HG03521 (cell line): Measurements from ENCODE around the gene PTPN22.

Experiments used
- ATAC-seq: cut with Tn5 transposase; IDR thresholded peaks from one replicate; pipeline ENCODE4 v1.9.1; 2021; ENCODE audit warnings: mild to moderate bottlenecking, moderate library complexity; ENCODE audit not compliant: unreplicated experiment

Gene PTPN22

DNA sequence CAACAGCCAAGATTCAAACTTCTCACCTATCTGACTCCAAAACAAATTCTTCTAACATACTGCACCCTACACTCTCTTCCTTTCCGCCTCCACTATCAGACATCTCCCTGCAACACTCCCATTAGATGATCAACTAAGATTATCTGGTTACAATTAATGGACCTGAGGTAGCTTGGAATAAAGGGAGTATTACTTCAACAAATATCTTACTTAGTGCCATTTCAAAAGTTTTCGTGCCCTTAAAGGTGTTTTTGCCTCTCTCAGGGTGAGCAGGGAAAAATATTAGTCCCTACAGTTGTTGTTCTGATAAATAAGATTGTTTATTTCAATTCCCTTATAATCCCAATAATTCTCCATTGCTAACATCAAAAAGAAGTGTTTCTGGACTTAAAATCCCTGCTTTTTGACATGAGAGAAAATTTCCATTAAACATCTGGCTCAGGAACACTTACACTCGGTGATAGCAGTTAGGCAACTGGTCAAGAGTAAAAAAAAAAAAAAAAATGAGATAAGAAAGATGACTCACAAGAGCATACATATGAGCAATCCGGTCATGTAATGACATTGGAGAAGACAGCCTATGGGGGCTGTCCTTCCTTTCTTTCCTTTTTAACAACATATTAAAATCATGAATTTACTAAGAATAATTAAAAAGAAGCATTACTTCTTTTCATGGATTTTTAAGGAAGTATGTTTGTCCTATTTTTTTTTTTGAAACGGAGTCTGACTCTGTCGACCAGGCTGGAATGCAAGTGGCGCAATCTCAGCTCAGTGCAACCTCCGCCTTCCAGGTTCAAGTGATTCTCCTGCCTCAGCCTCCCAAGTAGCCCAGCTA, 66.9 kb downstream of the PTPN22 start:
- no peak for ATAC-seq

DNA sequence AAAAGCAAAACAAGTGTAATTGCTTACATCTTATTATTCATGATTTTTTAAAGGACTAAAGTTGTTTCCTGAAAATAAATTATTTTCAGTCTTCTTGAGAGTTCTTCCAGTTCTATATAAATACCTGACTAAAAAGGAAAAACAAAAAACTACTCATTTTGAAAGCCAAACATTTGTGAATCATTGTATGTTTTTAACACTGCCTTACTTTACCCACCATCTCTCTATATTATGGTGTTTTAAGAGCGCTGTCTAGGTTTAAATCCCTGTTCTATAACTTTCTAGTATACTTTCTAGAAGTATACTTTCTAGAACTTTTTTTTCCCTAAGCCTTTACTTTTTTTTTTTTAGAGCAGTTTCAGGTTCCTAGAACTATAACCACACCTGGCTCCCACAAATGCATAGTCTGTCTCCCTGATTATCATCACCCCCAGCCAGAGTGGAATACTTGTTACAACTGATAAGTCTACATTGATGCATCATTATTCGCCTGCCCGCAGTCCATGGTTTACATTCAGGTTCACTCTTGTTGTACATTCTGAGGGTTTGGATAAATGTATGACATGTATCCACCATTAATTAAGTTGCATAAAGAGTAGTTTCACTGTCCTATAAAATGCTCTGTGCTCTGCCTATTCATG, 69.0 kb downstream of the PTPN22 start:
- no peak for ATAC-seq

DNA sequence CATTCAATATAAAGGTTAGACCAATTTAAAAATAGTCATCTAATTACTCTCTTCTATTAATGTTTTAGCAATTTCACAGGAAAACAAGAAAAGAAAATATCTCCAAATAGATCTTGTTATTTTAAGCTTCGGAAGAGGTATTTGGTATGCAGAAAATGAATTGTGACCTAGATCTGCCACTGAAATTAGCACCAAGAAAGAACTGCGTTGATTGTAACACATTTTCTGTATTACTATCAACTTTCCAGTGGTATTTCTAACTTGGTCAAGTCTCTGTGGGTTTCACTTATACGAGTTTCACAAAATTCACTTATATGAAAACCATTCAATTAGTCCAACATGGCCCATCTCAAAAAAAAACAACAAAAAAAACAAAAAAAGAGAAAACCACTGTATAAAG, 71.0 kb downstream of the PTPN22 start:
- ATAC-seq: no peak

DNA sequence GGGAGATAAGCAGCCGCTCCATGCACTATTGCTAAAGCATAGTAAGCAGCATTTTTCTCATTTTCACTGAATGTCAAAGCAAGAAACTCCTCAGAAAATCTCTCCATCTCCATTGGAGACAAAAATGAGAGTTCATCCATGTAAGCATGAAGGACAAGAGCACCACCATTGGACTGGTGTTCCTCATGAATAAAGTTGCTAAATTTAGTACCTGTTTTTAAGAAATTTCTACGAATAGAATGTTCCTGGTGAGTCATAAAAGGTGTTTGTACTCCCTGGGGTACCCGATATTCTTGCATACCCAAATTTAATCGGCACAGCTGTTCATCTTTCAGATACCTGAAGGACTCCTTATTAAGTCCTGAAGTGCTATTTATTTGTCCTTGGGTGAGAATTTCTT, 74.0 kb downstream of the PTPN22 start:
- no peak for ATAC-seq

- no peak for ATAC-seq
These were observed 77.4 kb downstream of the PTPN22 start for GRCh38 chr1:113793878-113794834.

DNA sequence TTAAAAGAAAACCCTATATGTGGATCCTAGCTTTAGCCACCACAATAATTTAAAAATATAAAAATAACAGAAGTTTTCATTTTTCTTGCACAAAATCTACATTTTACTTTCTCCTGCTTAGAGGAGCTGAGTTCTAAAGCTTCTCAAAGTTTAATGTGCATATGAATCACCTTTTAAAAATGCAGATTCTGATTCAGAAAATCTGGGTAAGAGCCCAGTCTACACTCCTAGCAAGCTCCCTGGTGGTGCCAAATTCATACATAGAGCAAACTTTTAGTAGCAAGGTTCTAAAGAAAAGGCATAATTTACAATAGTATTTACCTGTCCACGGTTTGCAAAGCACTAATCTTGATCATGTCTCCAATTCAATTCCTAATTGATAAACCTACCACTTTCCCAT, 78.5 kb downstream of the PTPN22 start:
- no peak for ATAC-seq

DNA sequence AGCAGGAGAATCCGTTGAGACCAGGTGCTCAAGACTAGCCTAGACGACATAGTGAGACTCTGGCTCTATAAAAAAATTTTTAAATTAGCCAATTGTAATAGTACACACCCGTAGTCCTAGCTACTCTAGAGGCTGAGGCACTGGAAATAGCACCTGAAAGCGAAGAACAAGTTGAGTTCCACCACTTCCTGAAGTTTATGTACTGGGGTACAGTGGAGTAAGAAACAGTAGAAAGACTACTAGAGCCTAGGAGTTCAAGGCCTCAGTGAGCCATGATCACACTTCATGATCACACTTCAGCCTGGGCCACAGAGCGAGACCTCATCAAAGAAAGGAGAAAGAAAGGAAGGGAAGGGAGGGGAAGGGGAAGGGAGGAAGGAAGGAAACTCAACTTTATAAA, 79.0 kb downstream of the PTPN22 start:
- ATAC-seq: no peak

GRCh38 chr1:113788802-113789201, 82.7 kb downstream of the PTPN22 start:
- no peak for ATAC-seq

DNA sequence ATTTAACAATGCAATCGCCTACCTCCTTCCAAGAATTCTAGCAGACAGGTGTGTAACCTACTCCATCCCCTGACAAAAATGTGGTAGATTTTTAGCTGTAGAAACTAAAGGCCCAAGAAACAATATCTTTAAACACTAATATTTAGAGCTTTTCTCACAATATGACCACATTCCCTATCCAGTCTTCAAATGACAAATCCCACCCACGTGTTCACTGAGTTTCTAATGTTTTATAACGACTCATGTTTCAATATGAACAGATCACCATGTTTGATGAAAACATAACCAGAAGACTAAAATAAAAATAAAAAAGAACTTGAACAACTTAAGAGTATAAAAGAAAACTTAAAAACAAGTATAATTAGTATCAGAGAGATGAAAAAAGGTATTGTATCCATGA, 83.8 kb downstream of the PTPN22 start:
- ATAC-seq: no peak

- ATAC-seq: no peak
These were observed 85.4 kb downstream of the PTPN22 start for GRCh38 chr1:113786069-113786468.

GRCh38 chr1:113784104-113784779, 87.3 kb downstream of the PTPN22 start:
- peak; percentile 65 for ATAC-seq

- ATAC-seq: peak; percentile 76
These were observed 88.0 kb downstream of the PTPN22 start for GRCh38 chr1:113783254-113784103.

GRCh38 chr1:113782406-113782805, 89.1 kb downstream of the PTPN22 start:
- no peak for ATAC-seq

- ATAC-seq: no peak
These were observed 91.0 kb downstream of the PTPN22 start for GRCh38 chr1:113780374-113781146.

- no peak for ATAC-seq
These were observed 92.0 kb downstream of the PTPN22 start for GRCh38 chr1:113779542-113779941.

DNA sequence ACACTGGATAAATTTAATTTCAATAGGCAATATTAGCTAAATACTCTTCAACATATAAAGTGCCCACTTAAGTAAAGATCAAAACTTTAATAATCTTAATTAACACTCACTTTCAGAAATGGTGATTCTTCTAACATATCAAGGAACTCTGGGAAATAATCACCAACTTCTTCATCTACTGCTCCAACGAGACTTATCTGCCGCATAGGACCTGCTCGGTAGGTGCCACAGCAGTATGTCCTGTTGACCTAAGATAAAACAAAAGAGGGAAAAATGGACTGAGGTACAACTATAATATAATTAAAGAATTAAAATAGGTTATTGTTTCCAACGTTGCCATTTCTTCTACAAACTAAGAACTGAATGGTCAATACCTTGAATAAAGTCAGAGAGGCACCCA, 94.0 kb downstream of the PTPN22 start:
- no peak for ATAC-seq

DNA sequence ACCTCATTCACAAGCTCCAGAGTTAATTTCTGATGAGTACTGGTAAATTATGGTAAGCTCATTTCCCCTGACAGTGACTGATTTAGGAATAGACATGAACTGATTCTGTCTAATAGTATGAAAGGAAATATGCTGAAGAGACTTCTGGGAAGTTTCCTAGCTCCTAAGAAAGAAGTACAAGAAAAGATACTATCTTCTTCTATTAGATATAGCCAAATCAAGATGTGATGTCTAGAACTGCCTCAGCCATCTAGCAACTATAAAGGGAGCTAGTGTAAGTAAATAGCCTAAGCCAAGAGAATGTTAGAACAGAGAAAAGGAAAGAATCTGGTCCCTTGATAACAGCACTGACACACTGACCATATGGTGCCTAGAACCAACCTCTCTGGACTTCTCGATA, 101.5 kb downstream of the PTPN22 start:
- no peak for ATAC-seq

- ATAC-seq: no peak
These were observed 101.9 kb downstream of the PTPN22 start for GRCh38 chr1:113769601-113769970.

DNA sequence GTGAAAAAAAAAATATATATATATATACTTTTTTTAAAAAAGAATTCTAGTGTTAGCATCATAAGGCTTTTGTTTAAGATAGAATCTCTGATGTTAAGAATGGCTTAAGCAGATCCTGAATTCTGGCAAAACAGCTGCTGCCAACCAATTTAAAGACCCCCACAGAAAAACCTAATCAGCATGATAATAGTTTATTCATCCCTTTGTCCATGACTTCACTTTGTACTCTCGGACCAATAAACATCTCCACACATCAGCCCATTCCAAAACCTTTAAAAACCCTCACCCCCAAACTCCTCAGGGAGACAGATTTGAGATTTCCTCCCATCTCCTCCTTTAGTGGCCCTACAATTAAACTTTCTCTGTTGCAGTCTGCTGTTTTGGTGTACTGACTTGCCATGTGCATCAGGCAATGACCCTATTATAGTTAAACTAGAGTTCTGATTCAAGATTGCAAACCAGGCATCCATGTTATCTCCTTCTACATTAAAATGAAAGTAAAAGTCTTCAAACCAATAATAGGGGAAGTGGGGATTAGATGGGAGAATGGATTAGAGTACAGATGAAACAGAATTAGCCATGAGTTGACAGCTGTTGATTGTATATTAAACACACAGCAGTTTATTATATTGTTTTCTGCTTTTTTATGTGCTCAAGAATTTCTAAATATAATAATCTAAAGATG, 102.5 kb downstream of the PTPN22 start:
- no peak for ATAC-seq
